VCaP (cell line): Measurements from ENCODE around the gene RIN2.

Source experiments
- H3K27ac ChIP-seq: fragments of 450-650 bp; 2 replicates; pipeline ENCODE4 v1.5.1; 2017
- TF ChIP-seq, protein P1 (sequence below): fragments of 450-650 bp; conservative IDR thresholded peaks from 2 replicates; pipeline ENCODE4 v1.5.1; 2017; ENCODE audit warnings: mild to moderate bottlenecking, moderate library complexity

Gene RIN2

DNA sequence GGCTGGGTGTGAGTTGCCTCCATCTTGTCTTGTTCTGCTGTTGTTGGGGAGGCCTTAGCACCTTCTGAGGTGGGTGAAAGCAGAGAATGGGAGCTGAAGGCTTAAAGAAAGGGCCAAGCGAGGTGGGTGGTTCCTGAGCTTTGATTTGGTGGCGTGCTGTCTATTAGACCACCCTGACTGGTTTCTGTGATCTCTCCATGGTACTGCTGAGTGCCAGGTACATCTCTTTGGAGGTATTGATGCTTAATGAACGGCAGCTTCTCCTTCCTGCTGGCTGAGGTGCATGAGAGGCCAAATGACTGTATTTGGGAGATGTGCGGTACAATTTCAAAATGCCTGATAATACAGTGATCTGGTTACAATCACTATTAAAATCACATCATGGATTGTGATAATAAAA, 15.4 kb downstream of the RIN2 start:
- no peak overlapping the region; the same call in 1 of the 2 replicates for H3K27ac ChIP-seq
- TF ChIP-seq, protein P1, sequence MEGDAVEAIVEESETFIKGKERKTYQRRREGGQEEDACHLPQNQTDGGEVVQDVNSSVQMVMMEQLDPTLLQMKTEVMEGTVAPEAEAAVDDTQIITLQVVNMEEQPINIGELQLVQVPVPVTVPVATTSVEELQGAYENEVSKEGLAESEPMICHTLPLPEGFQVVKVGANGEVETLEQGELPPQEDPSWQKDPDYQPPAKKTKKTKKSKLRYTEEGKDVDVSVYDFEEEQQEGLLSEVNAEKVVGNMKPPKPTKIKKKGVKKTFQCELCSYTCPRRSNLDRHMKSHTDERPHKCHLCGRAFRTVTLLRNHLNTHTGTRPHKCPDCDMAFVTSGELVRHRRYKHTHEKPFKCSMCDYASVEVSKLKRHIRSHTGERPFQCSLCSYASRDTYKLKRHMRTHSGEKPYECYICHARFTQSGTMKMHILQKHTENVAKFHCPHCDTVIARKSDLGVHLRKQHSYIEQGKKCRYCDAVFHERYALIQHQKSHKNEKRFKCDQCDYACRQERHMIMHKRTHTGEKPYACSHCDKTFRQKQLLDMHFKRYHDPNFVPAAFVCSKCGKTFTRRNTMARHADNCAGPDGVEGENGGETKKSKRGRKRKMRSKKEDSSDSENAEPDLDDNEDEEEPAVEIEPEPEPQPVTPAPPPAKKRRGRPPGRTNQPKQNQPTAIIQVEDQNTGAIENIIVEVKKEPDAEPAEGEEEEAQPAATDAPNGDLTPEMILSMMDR: no peak

DNA sequence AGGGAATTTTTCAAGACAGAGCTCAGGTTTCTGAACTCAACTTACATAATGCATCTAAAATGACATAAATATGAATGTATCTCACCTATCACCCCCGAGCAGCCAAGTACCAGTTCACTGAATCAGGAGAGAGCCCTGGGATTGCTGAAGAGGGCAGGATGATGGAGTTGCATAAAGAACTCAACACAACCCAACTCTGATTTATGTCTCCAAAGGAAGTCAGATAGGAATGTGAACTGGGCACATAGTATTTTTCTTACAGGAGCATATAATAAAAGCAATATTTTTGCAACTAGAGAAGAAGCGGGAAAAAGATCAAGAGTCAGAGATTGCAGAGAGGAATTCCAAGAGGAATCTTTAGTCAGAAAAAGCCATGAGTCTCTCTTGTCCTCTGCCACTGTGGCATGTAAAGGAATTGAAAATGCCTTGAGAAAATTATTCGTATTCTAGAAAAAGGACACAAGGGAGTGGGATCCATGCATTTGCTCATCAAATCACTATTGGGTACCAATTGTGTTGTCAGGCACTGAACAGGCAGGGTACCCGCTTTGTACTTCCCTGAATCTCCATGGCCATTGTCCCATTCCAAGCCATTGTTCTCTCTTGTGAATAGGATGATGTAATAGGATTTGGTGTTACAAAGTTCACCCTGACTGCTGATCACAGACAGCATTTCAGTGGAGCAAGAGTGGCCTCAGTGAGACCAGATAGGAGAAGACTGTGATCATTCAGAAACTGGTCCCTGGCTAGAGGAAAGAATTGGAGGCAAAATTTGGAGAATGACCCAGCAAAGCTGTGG, 16.3 kb downstream of the RIN2 start:
- TF ChIP-seq, protein P1: no peak
- H3K27ac ChIP-seq: peak overlapping the region; percentile 96

DNA sequence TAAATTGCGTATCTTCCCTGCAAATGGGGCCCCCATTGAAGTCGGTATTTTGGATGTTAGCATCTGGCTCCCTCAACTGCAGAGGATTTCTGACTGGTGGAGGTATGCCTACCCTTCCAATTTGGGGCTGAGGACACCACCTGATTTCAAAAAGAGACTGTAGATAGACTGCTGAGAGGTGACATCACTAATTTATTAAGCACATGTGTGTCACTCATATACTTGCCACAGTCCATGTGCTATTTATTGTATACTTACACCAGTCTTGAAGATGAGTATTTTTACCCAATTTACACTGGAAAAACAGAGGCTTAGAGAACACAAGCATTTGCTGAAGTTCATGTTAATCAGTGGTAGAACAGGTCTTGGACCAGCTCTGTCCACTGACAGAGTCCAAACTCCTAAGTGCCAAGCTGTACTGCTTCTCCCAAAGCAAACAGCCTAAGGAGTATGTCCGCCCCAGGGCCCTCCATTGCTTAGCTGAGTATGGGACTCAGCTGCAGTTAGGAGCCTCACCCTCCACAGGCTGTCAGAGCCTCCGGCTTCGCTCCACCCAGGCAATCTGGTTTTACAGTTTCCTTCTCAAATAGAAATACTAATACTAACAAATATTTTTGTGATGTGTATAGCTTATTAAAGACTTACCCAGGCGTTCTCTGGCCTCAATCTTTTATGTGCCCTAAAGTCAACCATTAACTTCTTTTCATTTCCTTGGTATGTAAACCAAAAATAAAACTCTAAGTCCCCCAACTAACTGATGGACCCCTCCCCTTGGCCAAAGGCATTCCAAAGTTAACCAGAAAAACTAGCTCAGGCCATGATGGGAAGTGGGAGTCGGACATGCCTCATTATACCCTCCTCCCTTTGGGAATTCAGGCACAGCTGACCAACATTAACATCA, 17.5 kb downstream of the RIN2 start:
- H3K27ac ChIP-seq: peak overlapping the region; percentile 96
- TF ChIP-seq, protein P1: no peak

DNA sequence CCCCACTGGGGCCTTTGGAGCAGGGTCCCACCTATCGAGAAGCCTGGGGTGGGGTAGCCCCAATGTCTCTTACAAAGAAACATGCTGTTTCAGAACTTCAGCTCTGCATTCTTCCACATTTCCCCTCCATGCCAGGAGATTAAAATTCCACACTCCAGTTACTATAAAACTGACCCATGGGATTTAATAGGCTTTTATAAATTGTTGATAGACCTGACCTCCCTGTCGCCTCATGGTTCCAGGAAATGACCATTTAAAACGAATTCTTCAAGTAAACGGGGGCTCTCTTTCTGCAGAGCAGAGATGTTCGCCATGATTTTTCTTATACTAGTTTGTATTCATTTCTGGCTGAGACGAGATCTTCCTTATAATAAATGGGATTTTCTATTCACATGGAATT, 19.3 kb downstream of the RIN2 start:
- TF ChIP-seq, protein P1: no peak
- peak overlapping the region; percentile 96 for H3K27ac ChIP-seq

DNA sequence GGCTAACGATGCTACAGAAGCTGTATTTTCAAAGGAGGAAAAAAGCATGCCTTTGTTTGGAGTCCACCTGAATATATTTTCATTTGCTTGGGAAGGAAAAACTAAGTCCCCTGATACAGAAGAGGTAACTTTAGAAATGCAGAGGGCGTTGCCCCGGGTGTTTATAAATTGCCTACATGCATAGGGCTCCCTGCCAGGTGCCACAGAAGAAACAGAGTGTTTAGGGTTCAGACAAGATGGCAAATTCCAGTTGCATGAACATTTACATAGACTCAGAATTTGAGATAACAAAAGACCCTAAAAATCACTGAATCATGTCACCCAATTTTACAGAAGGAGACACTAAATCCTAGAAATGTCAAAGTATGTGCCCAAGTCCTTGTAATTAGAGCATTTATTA, 19.9 kb downstream of the RIN2 start:
- peak overlapping the region; percentile 96 for H3K27ac ChIP-seq
- TF ChIP-seq, protein P1: no peak

DNA sequence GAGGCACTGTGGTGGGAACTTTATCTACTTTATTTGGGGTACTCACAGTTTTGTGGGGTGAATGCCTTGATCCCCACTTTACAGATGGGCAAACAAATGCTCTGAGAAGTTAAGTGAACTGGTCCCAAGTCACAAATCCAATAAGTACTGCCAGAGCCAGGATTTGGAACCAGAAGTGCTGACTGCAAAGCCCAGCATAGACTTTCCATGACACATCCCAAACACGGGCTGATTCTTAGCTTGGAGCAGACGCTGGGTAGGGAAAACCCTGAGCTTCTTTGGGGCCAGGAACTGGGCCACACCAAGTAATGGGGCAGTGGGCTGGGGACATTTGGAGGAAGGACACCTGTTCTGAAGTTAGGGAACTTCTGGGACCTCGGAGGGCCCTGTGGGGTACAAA, 20.3 kb downstream of the RIN2 start:
- peak overlapping the region; percentile 96; the same call in 1 of the 2 replicates for H3K27ac ChIP-seq
- TF ChIP-seq, protein P1: no peak

DNA sequence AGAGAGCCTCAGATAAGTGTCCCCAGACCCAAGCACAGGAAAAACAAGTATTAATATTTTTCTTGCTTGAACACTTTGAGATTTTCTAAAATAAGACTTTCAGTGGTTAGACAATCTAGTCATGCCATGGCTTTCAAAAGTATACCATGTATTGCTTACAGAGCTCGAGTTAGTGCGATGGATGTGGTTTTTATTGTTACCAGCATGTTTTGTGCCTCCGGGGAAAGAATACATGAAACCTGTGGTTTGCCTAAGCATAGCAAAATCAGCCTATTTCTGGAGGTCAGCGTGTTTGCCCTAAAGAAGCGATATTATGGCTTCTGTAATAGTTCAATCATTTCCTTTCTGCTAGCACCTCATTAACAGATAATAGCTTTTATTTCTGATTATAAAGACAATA, 21.6 kb downstream of the RIN2 start:
- H3K27ac ChIP-seq: no peak overlapping the region
- TF ChIP-seq, protein P1: no peak
